ENCODE data around the gene DNAL1.

DNA sequence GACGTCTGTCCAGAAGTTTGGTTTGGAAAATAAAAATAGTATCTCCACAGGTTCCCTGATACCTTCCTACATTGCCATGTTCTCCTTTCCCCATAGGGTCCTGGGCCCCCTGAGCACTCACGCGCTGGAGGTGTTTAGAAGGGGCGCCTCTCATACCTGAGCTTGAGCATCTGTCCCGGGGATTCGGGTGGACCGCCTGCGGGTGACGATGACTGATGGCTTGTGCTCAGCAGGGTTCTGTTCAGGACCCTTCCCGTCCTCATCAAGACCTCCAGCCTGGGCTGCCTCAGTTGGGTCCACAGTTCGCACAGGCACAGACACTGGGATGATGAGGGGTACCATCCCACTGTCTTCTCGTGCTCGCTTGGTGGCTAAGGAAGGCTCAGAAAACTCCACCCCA, 92.1 kb downstream of the DNAL1 start:
- TF ChIP-seq POLR2A (IDR thresholded peaks at IDR 0.05; ENCODE audit: borderline replicate concordance, extremely low read depth, insufficient read depth, insufficient read length) (no peak), EZH2phosphoT487 (IDR thresholded peaks at IDR 0.05; ENCODE audit: borderline replicate concordance) (no peak), JUND (IDR thresholded peaks at IDR 0.05) (no peak), EZH2 (IDR thresholded peaks at IDR 0.05) (no peak), POLR2AphosphoS5 (IDR thresholded peaks at IDR 0.05; ENCODE audit: low read depth, low read length) (no peak), RAD21 (IDR thresholded peaks at IDR 0.05; ENCODE audit: low read depth) (no peak), SIN3A (IDR thresholded peaks at IDR 0.05; ENCODE audit: low read depth) (no peak), SP1 (IDR thresholded peaks at IDR 0.05; ENCODE audit: low read depth) (no peak), YY1 (IDR thresholded peaks at IDR 0.05; ENCODE audit: extremely low read depth, insufficient replicate concordance, low read depth, low read length) (no peak), CBX3 (IDR thresholded peaks at IDR 0.05; ENCODE audit: low read depth) (no peak)
- TF ChIP-seq, protein P1, sequence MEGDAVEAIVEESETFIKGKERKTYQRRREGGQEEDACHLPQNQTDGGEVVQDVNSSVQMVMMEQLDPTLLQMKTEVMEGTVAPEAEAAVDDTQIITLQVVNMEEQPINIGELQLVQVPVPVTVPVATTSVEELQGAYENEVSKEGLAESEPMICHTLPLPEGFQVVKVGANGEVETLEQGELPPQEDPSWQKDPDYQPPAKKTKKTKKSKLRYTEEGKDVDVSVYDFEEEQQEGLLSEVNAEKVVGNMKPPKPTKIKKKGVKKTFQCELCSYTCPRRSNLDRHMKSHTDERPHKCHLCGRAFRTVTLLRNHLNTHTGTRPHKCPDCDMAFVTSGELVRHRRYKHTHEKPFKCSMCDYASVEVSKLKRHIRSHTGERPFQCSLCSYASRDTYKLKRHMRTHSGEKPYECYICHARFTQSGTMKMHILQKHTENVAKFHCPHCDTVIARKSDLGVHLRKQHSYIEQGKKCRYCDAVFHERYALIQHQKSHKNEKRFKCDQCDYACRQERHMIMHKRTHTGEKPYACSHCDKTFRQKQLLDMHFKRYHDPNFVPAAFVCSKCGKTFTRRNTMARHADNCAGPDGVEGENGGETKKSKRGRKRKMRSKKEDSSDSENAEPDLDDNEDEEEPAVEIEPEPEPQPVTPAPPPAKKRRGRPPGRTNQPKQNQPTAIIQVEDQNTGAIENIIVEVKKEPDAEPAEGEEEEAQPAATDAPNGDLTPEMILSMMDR (IDR thresholded peaks at IDR 0.05 in 2 of 3, conservative IDR thresholded peaks at IDR 0.05 in 1 of 3; ENCODE audit: borderline replicate concordance in 1 of 3, insufficient read depth in 1 of 3, low read depth in 2 of 3, low read length in 2 of 3): no peak
